ENCODE measurements around the gene ZC3H12D. TPM values are rescaled to one million over a fixed set of nuclear protein-coding genes. Genes with fewer than 3 reads are reported as not detected.
"Not testable (repeated sequence)": the region's sequence is repeated elsewhere in the genome, so short reads cannot be mapped to it uniquely, and the experiment has no call there.

The ZC3H12D gene
- total RNA-seq, 1 experiment from 2014 or later = 0.30 TPM

DNA sequence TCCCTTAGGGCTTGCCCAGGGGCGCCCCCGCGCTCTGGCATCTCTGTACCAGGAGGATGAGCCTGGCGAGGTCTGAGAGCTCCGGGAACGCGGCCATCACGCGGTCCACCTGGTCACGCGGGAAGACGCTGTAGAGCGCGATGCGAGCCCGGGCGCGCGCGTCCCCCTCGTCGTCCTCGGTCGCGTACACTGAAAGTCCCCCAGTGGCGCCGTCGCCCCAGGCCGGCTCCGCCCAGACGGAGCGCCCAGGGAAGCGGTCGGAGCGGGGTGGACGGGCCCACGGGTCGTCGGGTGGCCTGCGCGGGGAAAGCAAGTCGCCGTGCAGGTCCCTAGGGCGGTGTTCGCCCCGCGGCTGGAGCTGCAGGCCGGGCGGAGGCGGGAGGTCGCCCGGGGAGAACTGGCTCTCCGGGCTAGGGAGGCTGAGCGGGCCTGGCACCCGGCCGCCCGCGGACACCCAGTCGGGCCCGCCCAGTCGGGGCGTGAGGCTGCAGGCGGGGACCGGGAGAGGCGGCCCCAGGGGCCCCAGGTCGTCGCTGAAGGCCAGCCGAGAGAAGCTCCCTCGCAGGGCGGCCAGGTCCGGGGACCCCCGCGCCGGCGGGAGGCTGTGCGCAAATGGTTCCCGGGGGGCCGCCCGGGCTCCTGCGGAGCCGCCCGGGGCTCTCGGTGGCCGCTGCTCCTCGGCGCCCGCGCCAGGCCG lies 34.0 kb downstream of the ZC3H12D start:
- no peak for DNase-seq (ENCODE audit: low read depth)
- in situ Hi-C loops (cut with HindIII; ENCODE audit: low pct_unique_long_range_greater_than_20kb, low sequenced_read_pairs) = no loop called here

DNA sequence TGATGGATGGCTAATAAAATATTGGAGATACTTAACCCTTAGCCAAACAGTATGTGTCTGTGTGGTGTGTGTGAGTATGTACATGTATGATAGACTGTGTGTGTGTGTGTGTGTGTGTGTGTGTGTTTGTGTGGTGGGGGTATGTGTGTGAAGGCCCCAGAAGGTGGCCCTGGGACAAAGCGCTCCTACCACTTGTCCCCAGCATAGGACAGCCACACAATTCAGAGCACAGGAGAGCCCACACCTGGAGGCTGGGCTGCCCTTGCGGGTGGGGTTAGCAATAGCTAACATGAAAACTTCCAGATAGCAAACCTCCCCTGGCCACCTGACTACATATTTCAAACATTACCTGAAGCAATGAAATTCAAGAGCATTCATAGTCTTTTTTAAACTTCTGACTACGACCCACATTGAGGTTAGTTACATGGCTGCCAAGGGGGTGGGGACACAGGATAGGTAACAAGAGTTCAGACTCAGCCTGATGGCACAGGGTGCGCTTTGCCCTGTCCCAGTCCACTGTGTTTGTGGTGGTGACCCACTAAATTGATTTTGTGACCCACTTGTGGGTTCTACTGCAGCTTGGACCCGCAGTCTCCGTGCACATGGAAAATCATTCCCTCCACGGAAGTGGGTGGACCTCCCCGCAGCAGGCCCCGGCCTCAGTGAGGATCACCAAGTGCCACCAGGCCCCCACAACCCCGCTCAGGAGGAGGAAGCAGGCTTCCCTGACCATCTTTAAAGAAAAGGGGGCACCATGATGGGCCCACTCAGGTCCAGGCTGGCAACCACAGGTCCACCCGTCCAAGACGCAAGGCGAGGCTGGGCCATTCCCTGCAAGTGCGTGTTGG lies 34.8 kb downstream of the ZC3H12D start:
- in situ Hi-C loops (cut with HindIII; ENCODE audit: low pct_unique_long_range_greater_than_20kb, low sequenced_read_pairs) = no loop called here
- DNase-seq (ENCODE audit: low read depth) = no peak

DNA sequence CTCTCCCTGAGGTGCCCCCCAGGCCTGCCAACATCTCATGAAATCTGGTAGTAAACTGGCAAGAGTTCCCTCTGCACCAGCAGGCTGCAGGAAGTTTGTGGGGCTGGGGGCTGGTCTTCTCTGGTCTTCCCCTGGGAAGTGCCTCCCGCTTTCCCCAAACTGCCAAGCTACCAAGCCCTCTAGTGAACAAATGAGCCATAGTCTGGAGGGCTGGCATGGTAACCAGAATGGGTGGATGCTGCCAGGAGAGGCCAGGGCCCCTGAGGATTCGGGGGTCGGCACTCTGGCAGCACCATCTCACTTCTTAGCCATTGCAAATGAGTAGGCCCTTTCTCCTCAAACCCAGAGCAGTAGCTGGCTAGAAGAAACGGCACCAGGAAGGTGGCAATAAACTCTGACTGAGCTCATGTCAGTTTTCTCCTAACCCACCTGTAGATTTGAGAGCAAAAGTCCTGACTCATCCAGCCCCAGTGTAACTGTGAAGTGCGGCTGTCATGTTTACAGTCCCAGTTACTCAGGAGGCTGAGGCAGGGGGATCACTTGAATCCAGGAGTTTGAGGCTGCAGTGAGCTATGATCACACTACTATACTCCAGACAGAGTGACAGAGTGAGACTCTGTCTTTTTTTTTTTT lies 35.9 kb downstream of the ZC3H12D start:
- in situ Hi-C loops (cut with HindIII; ENCODE audit: low pct_unique_long_range_greater_than_20kb, low sequenced_read_pairs) = no loop called here
- DNase-seq (ENCODE audit: low read depth) = no peak

DNA sequence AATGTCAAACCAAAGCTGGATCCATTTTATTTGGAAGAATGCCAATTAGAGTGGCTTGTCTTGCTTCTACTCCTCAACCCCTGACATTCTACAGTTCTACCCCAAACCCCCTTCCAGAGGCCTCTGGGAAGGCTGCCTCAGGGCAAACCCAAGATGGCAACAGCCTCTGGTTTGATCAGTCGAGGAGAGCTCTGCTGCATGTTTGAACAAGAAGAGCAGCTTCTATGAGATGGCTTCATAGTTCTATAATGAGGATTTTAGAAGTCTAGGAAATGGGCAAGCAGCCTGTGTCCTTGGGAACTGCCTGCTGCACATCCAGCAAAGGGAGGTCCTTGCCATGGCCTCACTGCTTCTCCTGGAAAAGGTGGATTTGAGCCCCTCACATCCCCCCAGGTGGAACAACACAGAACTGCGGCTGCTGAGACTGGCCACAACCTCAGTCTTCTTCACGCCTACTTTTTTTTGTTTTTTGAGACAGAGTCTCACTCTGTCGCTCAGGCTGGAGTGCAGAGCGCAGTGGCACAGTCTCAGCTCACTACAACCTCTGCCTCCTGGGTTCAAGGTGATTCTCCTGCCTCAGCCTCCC lies 37.9 kb downstream of the ZC3H12D start:
- in situ Hi-C loops (cut with HindIII; ENCODE audit: low pct_unique_long_range_greater_than_20kb, low sequenced_read_pairs) = no loop called here

DNA sequence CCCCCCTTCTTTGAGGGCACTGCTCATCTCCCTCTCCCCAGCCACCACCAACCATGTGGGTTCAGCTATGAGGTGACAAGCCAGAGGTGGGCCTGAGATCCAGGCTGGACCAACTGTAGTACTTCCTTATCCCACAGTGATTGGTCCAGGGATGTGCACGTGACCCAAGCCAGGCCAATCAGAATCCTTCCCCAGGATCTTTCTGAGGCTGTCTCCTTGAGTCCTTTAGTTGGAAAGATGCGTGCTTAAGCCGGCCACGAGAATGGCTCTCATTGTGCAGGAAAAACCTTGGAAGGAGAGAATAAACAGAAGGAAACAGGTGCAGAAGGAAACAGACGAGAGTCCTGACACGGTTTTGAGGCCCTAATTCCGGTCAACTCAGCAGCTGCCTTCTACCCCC lies 39.2 kb downstream of the ZC3H12D start:
- no peak for DNase-seq (ENCODE audit: low read depth)
- in situ Hi-C loops (cut with HindIII; ENCODE audit: low pct_unique_long_range_greater_than_20kb, low sequenced_read_pairs) = no loop called here

More for the DNA sequence above, 37.9 kb downstream of the ZC3H12D start:
- no peak for DNase-seq (ENCODE audit: low read depth)

DNA sequence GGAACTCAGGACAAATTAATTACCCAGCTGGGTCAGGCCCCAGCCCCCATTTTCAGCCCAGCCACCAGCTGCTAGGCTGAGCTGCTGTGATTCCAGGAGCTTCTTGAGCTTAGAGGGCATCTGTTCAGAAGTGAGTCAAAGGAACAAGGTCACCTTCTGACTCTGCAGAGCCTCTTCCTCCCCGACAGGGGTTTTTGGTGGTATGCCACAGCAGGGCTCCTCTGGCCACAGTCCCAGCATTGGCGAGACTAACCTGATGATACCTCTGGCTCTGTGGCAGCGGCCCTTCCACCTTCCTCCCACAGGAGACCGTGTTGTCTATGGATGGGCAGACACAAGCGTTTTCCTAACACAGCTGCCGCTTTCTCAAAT lies 39.7 kb downstream of the ZC3H12D start:
- in situ Hi-C loops (cut with HindIII; ENCODE audit: low pct_unique_long_range_greater_than_20kb, low sequenced_read_pairs) = no loop called here
- DNase-seq (ENCODE audit: low read depth) = no peak

DNA sequence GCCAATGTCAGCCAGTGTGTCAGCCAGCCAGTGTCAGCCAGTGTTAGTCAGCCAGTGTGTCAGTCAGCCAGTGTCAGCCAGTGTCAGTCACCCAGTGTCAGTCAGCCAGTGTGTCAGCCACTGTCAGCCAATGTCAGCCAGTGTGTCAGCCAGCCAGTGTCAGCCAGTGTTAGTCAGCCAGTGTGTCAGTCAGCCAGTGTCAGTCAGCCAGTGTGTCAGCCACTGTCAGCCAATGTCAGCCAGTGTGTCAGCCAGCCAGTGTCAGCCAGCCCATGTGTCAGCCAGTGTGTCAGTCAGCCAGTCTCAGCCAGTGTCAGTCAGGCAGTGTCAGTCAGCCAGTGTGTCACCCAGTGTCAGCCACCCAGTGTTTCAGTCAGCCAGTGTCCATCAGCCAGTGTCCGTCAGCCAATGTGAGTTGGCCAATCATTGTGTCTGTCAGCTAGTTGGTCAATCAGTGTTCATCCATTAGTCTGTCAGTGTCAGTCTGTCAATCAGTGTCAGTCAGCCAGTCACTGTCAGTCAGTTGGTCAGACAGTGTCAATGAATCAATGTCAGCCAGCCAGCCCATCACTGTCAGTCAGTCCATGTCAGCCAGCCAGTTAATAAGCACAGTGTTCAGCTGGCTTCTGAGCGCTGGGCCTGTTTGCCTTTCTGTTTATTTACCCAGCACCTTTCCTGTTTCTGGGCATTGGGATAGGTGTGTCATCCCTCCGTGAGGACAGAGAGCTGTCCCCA lies 40.3 kb downstream of the ZC3H12D start:
- in situ Hi-C loops (cut with HindIII; ENCODE audit: low pct_unique_long_range_greater_than_20kb, low sequenced_read_pairs); DNase-seq (ENCODE audit: low read depth): not testable (repeated sequence)

DNA sequence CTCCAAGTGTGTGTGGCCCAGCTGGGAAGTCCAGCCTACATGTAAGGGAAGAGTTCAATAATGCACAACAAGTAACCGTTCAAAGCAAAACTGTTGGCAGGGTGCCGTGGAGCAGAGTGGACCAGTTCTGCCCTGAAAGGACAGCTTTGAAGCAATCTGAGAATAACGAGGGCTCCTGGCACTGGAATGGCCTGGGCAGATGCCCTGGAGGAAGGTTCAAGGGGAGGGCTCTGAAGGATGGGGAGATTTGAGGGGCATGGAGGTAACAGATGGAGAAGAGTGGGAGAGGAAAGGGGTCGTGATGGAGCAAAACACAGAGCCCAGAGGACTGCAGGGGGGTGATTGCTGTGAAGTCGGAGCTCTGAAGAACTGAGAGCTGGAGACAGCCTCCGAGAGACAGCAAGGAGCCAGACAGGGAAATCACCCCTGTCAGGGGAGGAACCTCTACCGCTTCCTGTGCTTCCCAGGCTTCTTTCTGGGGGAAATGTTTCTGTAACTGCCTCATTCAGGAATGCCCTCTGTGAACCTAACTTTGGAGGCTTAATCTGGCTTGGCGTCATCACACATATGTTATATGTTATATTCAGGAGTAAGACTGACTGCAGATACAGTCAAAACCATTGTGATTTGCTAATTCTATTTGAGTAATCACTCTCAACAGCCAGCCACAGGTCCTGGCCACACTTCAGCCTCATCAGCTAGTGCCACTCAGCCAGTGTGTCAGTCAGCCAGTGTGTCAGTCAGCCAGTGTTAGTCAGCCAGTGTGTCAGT lies 41.2 kb downstream of the ZC3H12D start:
- in situ Hi-C loops (cut with HindIII; ENCODE audit: low pct_unique_long_range_greater_than_20kb, low sequenced_read_pairs) = no loop called here
- no peak for DNase-seq (ENCODE audit: low read depth)

DNA sequence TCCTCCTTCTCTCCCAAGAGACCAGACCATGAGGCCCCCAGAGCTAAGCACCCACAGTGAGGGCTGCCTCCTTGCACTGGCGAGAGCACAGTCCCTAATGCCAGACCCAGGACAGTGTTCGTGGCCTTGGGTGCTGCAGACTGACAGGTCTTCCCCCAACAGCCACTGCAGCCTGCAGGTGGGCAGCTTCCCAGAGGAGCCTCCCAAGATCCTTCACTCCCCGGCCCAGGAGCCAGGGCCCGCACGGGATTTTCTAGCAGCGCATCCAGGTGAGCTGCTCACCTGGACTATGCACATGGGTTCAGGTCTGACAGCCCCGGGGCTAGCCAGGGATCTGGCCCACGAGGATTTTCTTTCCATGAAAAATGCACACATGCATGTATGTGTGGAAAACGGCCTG lies 43.1 kb downstream of the ZC3H12D start:
- no peak for DNase-seq (ENCODE audit: low read depth)
- in situ Hi-C loops (cut with HindIII; ENCODE audit: low pct_unique_long_range_greater_than_20kb, low sequenced_read_pairs) = no loop called here

DNA sequence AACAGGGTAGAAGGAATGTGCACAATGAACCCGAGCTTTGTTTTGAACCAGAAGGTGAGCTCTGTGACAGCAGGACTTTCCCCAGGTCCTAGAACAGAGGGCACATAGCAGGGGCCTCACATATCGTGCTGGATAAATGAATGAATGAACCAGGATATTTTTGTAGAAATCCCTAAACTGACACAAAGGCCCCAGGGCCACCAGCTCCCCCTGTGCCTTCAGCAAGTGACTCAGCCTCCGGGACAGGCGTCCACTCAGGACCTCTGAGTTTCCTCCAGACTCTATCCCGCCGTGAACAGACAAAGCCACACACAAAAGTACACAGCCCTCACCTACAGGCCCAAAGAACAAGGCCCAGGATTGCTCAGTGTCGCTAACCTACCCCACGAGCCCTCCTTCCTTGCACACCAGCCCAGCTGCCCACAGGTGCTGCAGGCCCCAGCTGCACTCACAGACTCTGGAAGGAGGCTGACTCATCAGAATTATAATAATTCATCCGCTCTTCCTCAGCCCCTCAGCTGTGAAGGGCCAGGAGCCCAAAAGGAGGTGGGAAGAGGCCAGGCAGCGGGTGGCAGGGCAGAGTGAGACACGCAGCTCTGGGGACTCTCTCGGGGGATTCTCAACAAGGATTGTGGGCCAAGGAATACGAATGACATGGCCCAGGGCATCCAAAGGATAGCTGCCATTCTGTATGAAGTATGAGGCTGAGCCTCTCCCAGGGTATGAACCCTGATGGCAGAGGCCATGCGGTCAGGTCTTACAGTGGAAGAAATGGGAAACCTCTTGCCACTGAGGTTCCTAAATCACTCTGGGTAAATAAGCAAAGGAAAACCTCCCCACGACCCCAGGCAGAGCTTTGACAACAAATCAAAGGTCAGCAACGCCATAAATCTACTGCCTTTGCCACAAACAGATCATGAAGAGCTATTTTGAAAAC lies 43.8 kb downstream of the ZC3H12D start:
- DNase-seq (ENCODE audit: low read depth) = no peak
- in situ Hi-C loops (cut with HindIII; ENCODE audit: low pct_unique_long_range_greater_than_20kb, low sequenced_read_pairs) = no loop called here

DNA sequence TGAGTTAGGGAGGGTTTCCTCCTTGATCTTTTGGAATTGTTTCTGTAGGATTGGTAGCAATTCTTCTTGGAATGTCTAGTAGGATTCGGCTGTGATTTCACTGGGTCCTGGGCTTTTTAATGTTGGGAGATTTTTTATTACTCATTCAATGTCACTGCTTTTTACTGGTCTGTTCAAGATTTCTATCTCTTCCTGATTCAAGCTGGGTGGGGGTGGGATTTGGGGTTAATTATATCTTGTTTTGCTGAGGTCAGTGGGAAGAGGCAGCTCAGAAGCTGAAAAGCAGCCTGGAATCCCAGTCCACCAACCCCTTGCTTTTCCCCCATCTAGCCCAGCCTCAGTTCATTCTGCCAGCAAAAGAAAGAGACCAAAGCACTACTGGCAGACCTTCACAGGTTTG lies 45.2 kb downstream of the ZC3H12D start:
- in situ Hi-C loops (cut with HindIII; ENCODE audit: low pct_unique_long_range_greater_than_20kb, low sequenced_read_pairs) = no loop called here

DNA sequence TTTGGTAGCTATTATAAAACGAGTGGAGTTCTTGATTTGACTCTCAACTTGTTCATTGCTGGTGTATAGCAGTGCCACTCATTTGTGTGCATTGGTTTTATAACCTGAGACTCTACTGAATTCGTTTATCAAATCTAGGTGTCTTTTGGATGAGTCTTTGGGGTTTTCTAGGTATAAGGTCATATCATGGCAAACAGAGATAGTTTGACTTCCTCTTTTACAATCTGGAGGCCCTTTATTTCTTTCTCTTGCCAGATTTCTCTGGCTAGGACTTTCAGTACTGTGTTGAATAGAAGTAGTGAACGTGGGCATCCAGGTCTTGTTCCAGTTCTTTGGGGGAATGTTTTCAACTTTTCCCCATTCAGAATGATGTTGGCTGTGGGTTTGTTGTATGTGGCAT lies 46.0 kb downstream of the ZC3H12D start:
- no peak for DNase-seq (ENCODE audit: low read depth)
- in situ Hi-C loops (cut with HindIII; ENCODE audit: low pct_unique_long_range_greater_than_20kb, low sequenced_read_pairs) = no loop called here

More for the DNA sequence above, 45.2 kb downstream of the ZC3H12D start:
- DNase-seq (ENCODE audit: low read depth) = no peak

DNA sequence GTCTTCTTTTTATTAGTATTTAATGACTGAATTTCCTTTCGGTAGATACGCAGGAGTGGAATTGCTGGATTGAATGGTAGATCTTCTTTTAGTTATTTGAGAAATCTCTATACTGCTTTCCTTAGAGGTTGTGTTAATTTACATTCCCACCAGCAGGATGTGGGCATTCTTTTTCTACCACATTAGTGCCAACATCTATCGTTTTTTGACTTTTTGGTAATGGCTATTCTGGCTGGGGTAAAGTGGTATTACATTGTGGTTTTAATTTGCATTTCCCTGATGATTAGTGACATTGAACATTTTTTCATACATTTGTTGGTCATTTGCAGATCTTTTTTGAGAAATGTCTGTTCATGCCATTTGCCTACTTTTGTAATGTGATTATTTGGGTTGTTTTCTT lies 47.6 kb downstream of the ZC3H12D start:
- in situ Hi-C loops (cut with HindIII; ENCODE audit: low pct_unique_long_range_greater_than_20kb, low sequenced_read_pairs) = no loop called here
- DNase-seq (ENCODE audit: low read depth) = no peak

DNA sequence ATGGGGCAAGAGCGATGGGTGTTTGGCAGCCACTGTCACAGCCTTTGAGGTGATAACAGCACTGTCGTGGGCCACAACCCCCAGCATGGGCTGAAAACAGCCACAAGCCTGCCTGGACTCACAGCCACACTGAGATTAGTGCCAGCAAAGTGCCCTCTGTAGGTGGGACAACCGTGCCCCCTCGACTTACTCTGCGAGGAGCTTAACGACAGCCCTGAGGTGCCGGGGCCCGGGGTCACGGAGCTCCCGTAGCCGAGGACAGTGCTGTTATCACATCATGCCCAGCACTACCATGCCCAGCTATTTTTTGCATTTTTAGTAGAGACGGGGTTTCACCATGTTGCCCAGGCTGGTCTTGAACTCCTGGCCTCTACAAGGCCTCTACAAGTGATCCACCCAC lies 48.2 kb downstream of the ZC3H12D start:
- no peak for DNase-seq (ENCODE audit: low read depth)
- in situ Hi-C loops (cut with HindIII; ENCODE audit: low pct_unique_long_range_greater_than_20kb, low sequenced_read_pairs) = no loop called here

DNA sequence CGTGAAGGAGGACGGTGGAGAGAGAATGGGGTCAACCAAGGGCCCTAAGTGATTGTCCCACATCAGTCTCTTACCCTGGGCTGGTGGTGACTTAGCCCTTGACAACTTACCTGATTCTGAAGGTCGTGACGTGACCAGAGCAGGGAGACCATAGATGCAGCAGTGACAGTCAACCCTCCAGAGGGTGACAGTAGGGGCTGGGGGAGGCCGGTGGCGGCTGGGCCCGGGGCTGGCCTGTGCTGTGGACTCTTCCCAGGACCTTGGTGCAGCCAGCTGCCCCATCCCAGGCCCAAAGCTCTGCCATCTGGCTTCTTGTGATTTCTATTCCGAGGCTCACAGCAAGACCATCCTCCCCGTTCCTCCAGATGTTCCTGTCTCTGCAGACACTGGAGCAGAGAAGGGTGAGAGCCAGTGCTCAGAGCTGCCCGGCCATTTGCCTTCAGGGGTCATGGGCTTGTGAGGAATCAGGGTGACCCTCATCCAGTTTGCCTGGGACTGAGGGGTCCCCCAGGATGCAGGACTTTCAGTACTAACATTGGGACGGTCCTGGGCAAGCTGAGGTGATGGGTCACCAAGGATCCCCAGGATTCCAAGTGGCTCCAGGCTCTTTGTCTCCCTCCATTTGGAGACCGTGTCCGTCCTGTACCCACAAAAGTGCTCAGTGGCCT lies 48.8 kb downstream of the ZC3H12D start:
- in situ Hi-C loops (cut with HindIII; ENCODE audit: low pct_unique_long_range_greater_than_20kb, low sequenced_read_pairs) = no loop called here
- DNase-seq (ENCODE audit: low read depth) = no peak

DNA sequence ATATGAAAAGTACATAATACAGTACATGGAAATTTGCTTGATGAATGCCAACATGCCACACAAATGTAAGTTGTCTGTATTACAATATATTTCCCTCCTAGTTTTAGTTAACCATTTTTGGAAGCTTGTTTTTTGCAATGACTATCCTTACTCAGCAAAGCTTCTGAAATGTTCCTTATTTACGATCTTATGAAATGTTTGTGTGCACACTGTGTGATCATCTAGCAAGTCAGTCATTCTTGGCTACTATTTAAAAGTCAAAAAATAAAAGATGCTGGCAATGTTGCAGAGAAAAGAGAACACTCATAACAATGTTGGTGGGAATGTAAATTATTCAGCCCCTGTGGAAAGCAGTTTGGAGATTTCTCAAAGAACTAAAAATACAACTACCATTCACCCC lies 50.9 kb downstream of the ZC3H12D start:
- in situ Hi-C loops (cut with HindIII; ENCODE audit: low pct_unique_long_range_greater_than_20kb, low sequenced_read_pairs) = no loop called here
- DNase-seq (ENCODE audit: low read depth) = no peak

All from Caki2 (cell line).